Measurements from ENCODE around the gene AIDA.
"Not testable (repeated sequence)": the region's sequence is repeated elsewhere in the genome, so short reads cannot be mapped to it uniquely, and the experiment has no call there.

Gene AIDA

GRCh38 chr1:222691016-222691415, 21.3 kb downstream of the AIDA start:
- peaks cover 5% of the 10 kb centered on the region; the same call in 1 of the 2 replicates for H3K36me3 ChIP-seq (ENCODE audit: insufficient read depth, low read length)
- no peak overlapping the region for H3K27ac ChIP-seq (ENCODE audit: low read depth, low read length, poor library complexity, severe bottlenecking)
- H2AFZ ChIP-seq (ENCODE audit: low read length), result no peak overlapping the region
- H3K79me2 ChIP-seq (ENCODE audit: insufficient read depth, low read length), result no peaks in the 10 kb centered on the region
- H3K9me2 ChIP-seq (ENCODE audit: low read depth, low read length), result no peaks in the 10 kb centered on the region
- H3F3A ChIP-seq (ENCODE audit: insufficient read depth, low read length), result no peaks in the 10 kb centered on the region
- TF ChIP-seq EZH2 (IDR thresholded peaks at IDR 0.05; ENCODE audit: borderline replicate concordance, low read length) (no peak), CTCF (IDR thresholded peaks at IDR 0.05; ENCODE audit: low read length) (no peak)
- no peaks in the 10 kb centered on the region for H3K4me1 ChIP-seq (ENCODE audit: insufficient read depth, low read length, severe bottlenecking)
- no peak overlapping the region for H3K4me3 ChIP-seq (ENCODE audit: low read depth, low read length, poor library complexity, severe bottlenecking)
- H3K4me2 ChIP-seq (ENCODE audit: low read length), result no peak overlapping the region
- H3K9ac ChIP-seq (ENCODE audit: low read length), result no peak overlapping the region
- no peaks in the 10 kb centered on the region for H3K9me3 ChIP-seq (ENCODE audit: low read length)
- H4K20me1 ChIP-seq (ENCODE audit: insufficient read depth, low read length), result no peaks in the 10 kb centered on the region
- no peaks in the 10 kb centered on the region for H3K27me3 ChIP-seq (ENCODE audit: insufficient read depth, low read length)

GRCh38 chr1:222680080-222680479, 32.2 kb downstream of the AIDA start:
- Histone ChIP-seq H3K4me1 (ENCODE audit: insufficient read depth, low read length, severe bottlenecking) (no peaks in the 10 kb centered on the region), H3K9ac (ENCODE audit: low read length) (no peak overlapping the region), H3K36me3 (ENCODE audit: insufficient read depth, low read length) (peaks cover 13% of the 10 kb centered on the region; the same call in 1 of the 2 replicates), H3K9me3 (ENCODE audit: low read length) (no peaks in the 10 kb centered on the region), H4K20me1 (ENCODE audit: insufficient read depth, low read length) (no peaks in the 10 kb centered on the region), H3K27ac (ENCODE audit: low read depth, low read length, poor library complexity, severe bottlenecking) (no peak overlapping the region), H3K4me2 (ENCODE audit: low read length) (no peak overlapping the region), H3K9me2 (ENCODE audit: low read depth, low read length) (no peaks in the 10 kb centered on the region), H3F3A (ENCODE audit: insufficient read depth, low read length) (0 out of 2 replicates have a peak, but pooled peaks cover under 1% of the 10 kb centered on the region), H3K27me3 (ENCODE audit: insufficient read depth, low read length) (no peaks in the 10 kb centered on the region), H2AFZ (ENCODE audit: low read length) (no peak overlapping the region), H3K79me2 (ENCODE audit: insufficient read depth, low read length) (no peaks in the 10 kb centered on the region), H3K4me3 (ENCODE audit: low read depth, low read length, poor library complexity, severe bottlenecking) (no peak overlapping the region)
- no peak for TF ChIP-seq EZH2 (IDR thresholded peaks at IDR 0.05; ENCODE audit: borderline replicate concordance, low read length)
- no peak for TF ChIP-seq CTCF (IDR thresholded peaks at IDR 0.05; ENCODE audit: low read length)

GRCh38 chr1:222670110-222670509, 42.2 kb downstream of the AIDA start:
- no peak for TF ChIP-seq CTCF (IDR thresholded peaks at IDR 0.05; ENCODE audit: low read length)
- no peak for TF ChIP-seq EZH2 (IDR thresholded peaks at IDR 0.05; ENCODE audit: borderline replicate concordance, low read length)
- peaks cover 57% of the 10 kb centered on the region for H3K36me3 ChIP-seq (ENCODE audit: insufficient read depth, low read length)

GRCh38 chr1:222669107-222669506, 43.2 kb downstream of the AIDA start:
- not testable (repeated sequence) for H3F3A ChIP-seq (ENCODE audit: insufficient read depth, low read length); H3K4me2 ChIP-seq (ENCODE audit: low read length); H3K27me3 ChIP-seq (ENCODE audit: insufficient read depth, low read length); H3K9me2 ChIP-seq (ENCODE audit: low read depth, low read length); H3K79me2 ChIP-seq (ENCODE audit: insufficient read depth, low read length); H3K9me3 ChIP-seq (ENCODE audit: low read length); H3K4me3 ChIP-seq (ENCODE audit: low read depth, low read length, poor library complexity, severe bottlenecking); H3K9ac ChIP-seq (ENCODE audit: low read length); H3K4me1 ChIP-seq (ENCODE audit: insufficient read depth, low read length, severe bottlenecking); H3K27ac ChIP-seq (ENCODE audit: low read depth, low read length, poor library complexity, severe bottlenecking); H4K20me1 ChIP-seq (ENCODE audit: insufficient read depth, low read length); H2AFZ ChIP-seq (ENCODE audit: low read length)
- peaks cover 57% of the 10 kb centered on the region for H3K36me3 ChIP-seq (ENCODE audit: insufficient read depth, low read length)

More at GRCh38 chr1:222670110-222670509, 42.2 kb downstream of the AIDA start:
- Histone ChIP-seq H3K79me2 (ENCODE audit: insufficient read depth, low read length) (no peaks in the 10 kb centered on the region), H4K20me1 (ENCODE audit: insufficient read depth, low read length) (no peaks in the 10 kb centered on the region), H3K9me2 (ENCODE audit: low read depth, low read length) (no peaks in the 10 kb centered on the region), H3K9ac (ENCODE audit: low read length) (no peak overlapping the region), H3K27me3 (ENCODE audit: insufficient read depth, low read length) (no peaks in the 10 kb centered on the region), H3K4me3 (ENCODE audit: low read depth, low read length, poor library complexity, severe bottlenecking) (no peak overlapping the region), H3F3A (ENCODE audit: insufficient read depth, low read length) (0 out of 2 replicates have a peak, but pooled peaks cover 2% of the 10 kb centered on the region), H2AFZ (ENCODE audit: low read length) (no peak overlapping the region), H3K9me3 (ENCODE audit: low read length) (no peaks in the 10 kb centered on the region), H3K4me2 (ENCODE audit: low read length) (no peak overlapping the region), H3K27ac (ENCODE audit: low read depth, low read length, poor library complexity, severe bottlenecking) (no peak overlapping the region), H3K4me1 (ENCODE audit: insufficient read depth, low read length, severe bottlenecking) (no peaks in the 10 kb centered on the region)

GRCh38 chr1:222668184-222668583, 44.1 kb downstream of the AIDA start:
- H3K4me1 ChIP-seq (ENCODE audit: insufficient read depth, low read length, severe bottlenecking); H3K4me3 ChIP-seq (ENCODE audit: low read depth, low read length, poor library complexity, severe bottlenecking); H3K9me2 ChIP-seq (ENCODE audit: low read depth, low read length); H3K27ac ChIP-seq (ENCODE audit: low read depth, low read length, poor library complexity, severe bottlenecking); H3F3A ChIP-seq (ENCODE audit: insufficient read depth, low read length); H3K79me2 ChIP-seq (ENCODE audit: insufficient read depth, low read length); H3K27me3 ChIP-seq (ENCODE audit: insufficient read depth, low read length); H3K9ac ChIP-seq (ENCODE audit: low read length); H3K4me2 ChIP-seq (ENCODE audit: low read length); H2AFZ ChIP-seq (ENCODE audit: low read length); H3K9me3 ChIP-seq (ENCODE audit: low read length); H4K20me1 ChIP-seq (ENCODE audit: insufficient read depth, low read length): not testable (repeated sequence)
- peaks cover 64% of the 10 kb centered on the region for H3K36me3 ChIP-seq (ENCODE audit: insufficient read depth, low read length)

Data from OCI-LY1 (cell line).